Activated gamma-delta T cell (primary cell): Measurements from ENCODE around the gene NR6A1.

Experiments used
- DNase-seq: peaks from one replicate; lab custom pipeline; 2025; lab: John Stamatoyannopoulos, UW

Gene NR6A1

GRCh38 chr9:124526174-124526573 is 244.9 kb downstream of the NR6A1 start:
- DNase-seq = no peak

GRCh38 chr9:124522121-124523098 is 248.7 kb downstream of the NR6A1 start:
- no peak for DNase-seq

GRCh38 chr9:124521142-124521541 is 250.0 kb downstream of the NR6A1 start:
- no peak for DNase-seq

GRCh38 chr9:124520206-124520596 is 250.9 kb downstream of the NR6A1 start:
- DNase-seq = no peak

- no peak for DNase-seq
Observed at GRCh38 chr9:124518116-124518515, 253.0 kb downstream of the NR6A1 start.

- no peak for DNase-seq
Observed at GRCh38 chr9:124517600-124517999, 253.5 kb downstream of the NR6A1 start.

- no peak for DNase-seq
Observed at GRCh38 chr9:124514874-124515273, 256.2 kb downstream of the NR6A1 start.

GRCh38 chr9:124514125-124514524 is 257.0 kb downstream of the NR6A1 start:
- no peak for DNase-seq

- DNase-seq = no peak
Observed at GRCh38 chr9:124513376-124513994, 257.6 kb downstream of the NR6A1 start.

GRCh38 chr9:124512806-124513204 is 258.3 kb downstream of the NR6A1 start:
- DNase-seq = no peak

GRCh38 chr9:124511891-124512805 is 259.0 kb downstream of the NR6A1 start:
- DNase-seq = no peak

- no peak for DNase-seq
Observed at GRCh38 chr9:124511426-124511840, 259.7 kb downstream of the NR6A1 start.

GRCh38 chr9:124510650-124511425 is 260.3 kb downstream of the NR6A1 start:
- DNase-seq = no peak

GRCh38 chr9:124507880-124508423 is 263.2 kb downstream of the NR6A1 start:
- DNase-seq = no peak

GRCh38 chr9:124506931-124507879 is 263.9 kb downstream of the NR6A1 start, which contains the start of gene NR5A1:
TSS of gene NR5A1 (minus strand) at chr9:124507399. CDS start at chr9:124503395, 4,004 bp downstream.
- no peak for DNase-seq

- no peak for DNase-seq
Observed at GRCh38 chr9:124506433-124506832, 264.7 kb downstream of the NR6A1 start.

GRCh38 chr9:124505901-124506346 is 265.2 kb downstream of the NR6A1 start:
- no peak for DNase-seq

GRCh38 chr9:124505006-124505900 is 265.9 kb downstream of the NR6A1 start:
- DNase-seq = no peak
